RKO (cell line): ENCODE measurements around the gene MAGEB6.
"Not testable (repeated sequence)": the region's sequence is repeated elsewhere in the genome, so short reads cannot be mapped to it uniquely, and the experiment has no call there.

Source experiments
- DNase-seq: peaks from one replicate; pipeline ENCODE4 v3.0.0-alpha.2; 2016; ENCODE audit warnings: low spot score

Gene MAGEB6

GRCh38 chrX:26192204-26192603 lies at the start of gene MAGEB6:
TSS of gene MAGEB6 (plus strand) at chrX:26192440. CDS start at chrX:26193847, 1,407 bp downstream.
- no peak for DNase-seq

GRCh38 chrX:26146024-26146423 lies 46.2 kb upstream of the MAGEB6 start:
- DNase-seq, result no peak

- no peak for DNase-seq
These were observed 31.9 kb upstream of the MAGEB6 start, which contains the start of gene MAGEB6B for GRCh38 chrX:26160301-26160700. TSS of gene MAGEB6B (plus strand) at chrX:26160601. CDS start at chrX:26160601, 0 bp downstream.

GRCh38 chrX:26203561-26203960 lies 11.3 kb downstream of the MAGEB6 start:
- DNase-seq, result no peak

- DNase-seq, result not testable (repeated sequence)
These were observed 12.5 kb downstream of the MAGEB6 start for GRCh38 chrX:26204717-26205116.

- no peak for DNase-seq
These were observed 15.8 kb downstream of the MAGEB6 start for GRCh38 chrX:26208012-26208411.

GRCh38 chrX:26215869-26216268 lies 23.6 kb downstream of the MAGEB6 start, which contains the start of gene MAGEB5:
TSS of gene MAGEB5 (plus strand) at chrX:26216169. CDS start at chrX:26217302, 1,133 bp downstream.
- DNase-seq, result no peak

GRCh38 chrX:26219351-26219750 lies 27.1 kb downstream of the MAGEB6 start:
- DNase-seq, result no peak

GRCh38 chrX:26234177-26234576 lies 41.9 kb downstream of the MAGEB6 start:
- DNase-seq, result no peak
